ENCODE measurements around the gene RPS6KA2. TPM values are rescaled to one million over a fixed set of nuclear protein-coding genes. Genes with fewer than 3 reads are reported as not detected.

Gene RPS6KA2
- total and polyA plus RNA-seq, 2 donors (not counting 3 experiments of a cell fraction or from before 2014, with no cell fraction given), result 54.5 to 75.8 TPM

DNA sequence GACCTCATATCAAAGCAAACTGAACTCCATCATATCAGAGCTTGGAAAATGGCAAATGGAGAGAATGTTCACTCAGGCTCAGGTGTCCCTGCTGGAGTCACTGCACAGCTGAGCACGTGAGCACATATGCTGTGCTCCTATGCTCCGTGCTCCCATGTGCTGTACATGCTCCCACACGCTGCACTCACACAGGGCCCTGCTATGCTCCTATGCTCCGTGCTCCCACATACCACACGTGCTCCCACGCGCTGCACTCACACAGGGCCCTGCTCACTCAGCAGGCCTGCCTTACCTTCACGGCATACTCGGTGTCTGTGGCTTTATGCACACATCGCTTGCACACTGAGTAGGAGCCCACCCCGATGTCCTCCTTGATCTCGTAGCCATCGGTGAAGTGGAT lies 178.6 kb downstream of the RPS6KA2 start:
- intact Hi-C loops (cut with micrococcal nuclease) (no loop called here), dilution Hi-C loops (cut with MboI; ENCODE audit: extremely low pct_ligation_motif_present, low sequenced_read_pairs) (no loop called here)
- Histone ChIP-seq H3K4me2 (ENCODE audit: insufficient read depth, low read length) (no peak overlapping the region), H3K9me3 (replicated peaks; ENCODE audit: control insufficient read depth, insufficient read depth, low read length) (no peaks in the 10 kb centered on the region), H4K20me1 (replicated peaks; ENCODE audit: control insufficient read depth, extremely low read depth, insufficient read depth, low read length) (no peaks in the 10 kb centered on the region), H3K79me2 (ENCODE audit: control insufficient read depth, insufficient read depth, low read length) (no peaks in the 10 kb centered on the region), H3K9ac (replicated peaks; ENCODE audit: extremely low read depth, insufficient read depth, low read length) (no peak overlapping the region), H3K4me1 (ENCODE audit: control insufficient read depth, extremely low read depth, insufficient read depth, low read length) (no peaks in the 10 kb centered on the region), H3K27me3 (ENCODE audit: control insufficient read depth in 2 of 2, insufficient read depth in 2 of 2, low read length in 2 of 2) (no peaks in the 10 kb centered on the region), H3K36me3 (ENCODE audit: control insufficient read depth in 2 of 2, extremely low read depth in 1 of 2, insufficient read depth in 2 of 2, low read length in 2 of 2) (peaks cover 8 to 35% of the 10 kb centered on the region in 2 experiments), H3K27ac (ENCODE audit: insufficient read depth, low read depth, low read length) (no peak overlapping the region), H3K9me1 (replicated peaks; ENCODE audit: control insufficient read depth, extremely low read depth, insufficient read depth, low read length) (no peaks in the 10 kb centered on the region), H2AFZ (ENCODE audit: low read depth, low read length) (no peak overlapping the region), H3K4me3 (replicated peaks in 1 of 3; ENCODE audit: insufficient read depth in 1 of 3, low read depth in 1 of 3, low read length in 3 of 3) (no peak overlapping the region)
- TF ChIP-seq FOS (IDR thresholded peaks at IDR 0.05; ENCODE audit: borderline replicate concordance, insufficient read depth, low read length) (no peak), POLR2AphosphoS5 (IDR thresholded peaks at IDR 0.05; ENCODE audit: insufficient read depth, low read depth, low read length) (no peak), GATA2 (IDR thresholded peaks at IDR 0.05; ENCODE audit: insufficient read depth, insufficient read length, low read depth, low read length) (no peak), JUN (IDR thresholded peaks at IDR 0.05; ENCODE audit: borderline replicate concordance, insufficient read depth, insufficient read length, low read depth) (no peak), MYC (IDR thresholded peaks at IDR 0.05; ENCODE audit: low read depth, low read length) (no peak), POLR2A (IDR thresholded peaks at IDR 0.05; ENCODE audit: low read depth, low read length) (no peak), EZH2 (IDR thresholded peaks at IDR 0.05; ENCODE audit: borderline replicate concordance, low read depth, low read length, severe bottlenecking) (no peak)
- TF ChIP-seq, protein P1, sequence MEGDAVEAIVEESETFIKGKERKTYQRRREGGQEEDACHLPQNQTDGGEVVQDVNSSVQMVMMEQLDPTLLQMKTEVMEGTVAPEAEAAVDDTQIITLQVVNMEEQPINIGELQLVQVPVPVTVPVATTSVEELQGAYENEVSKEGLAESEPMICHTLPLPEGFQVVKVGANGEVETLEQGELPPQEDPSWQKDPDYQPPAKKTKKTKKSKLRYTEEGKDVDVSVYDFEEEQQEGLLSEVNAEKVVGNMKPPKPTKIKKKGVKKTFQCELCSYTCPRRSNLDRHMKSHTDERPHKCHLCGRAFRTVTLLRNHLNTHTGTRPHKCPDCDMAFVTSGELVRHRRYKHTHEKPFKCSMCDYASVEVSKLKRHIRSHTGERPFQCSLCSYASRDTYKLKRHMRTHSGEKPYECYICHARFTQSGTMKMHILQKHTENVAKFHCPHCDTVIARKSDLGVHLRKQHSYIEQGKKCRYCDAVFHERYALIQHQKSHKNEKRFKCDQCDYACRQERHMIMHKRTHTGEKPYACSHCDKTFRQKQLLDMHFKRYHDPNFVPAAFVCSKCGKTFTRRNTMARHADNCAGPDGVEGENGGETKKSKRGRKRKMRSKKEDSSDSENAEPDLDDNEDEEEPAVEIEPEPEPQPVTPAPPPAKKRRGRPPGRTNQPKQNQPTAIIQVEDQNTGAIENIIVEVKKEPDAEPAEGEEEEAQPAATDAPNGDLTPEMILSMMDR (IDR thresholded peaks at IDR 0.05; ENCODE audit: extremely low read depth in 1 of 2, insufficient read depth in 1 of 2, low read depth in 1 of 2, low read length in 2 of 2), result no peak
- TF ChIP-seq, protein P2, sequence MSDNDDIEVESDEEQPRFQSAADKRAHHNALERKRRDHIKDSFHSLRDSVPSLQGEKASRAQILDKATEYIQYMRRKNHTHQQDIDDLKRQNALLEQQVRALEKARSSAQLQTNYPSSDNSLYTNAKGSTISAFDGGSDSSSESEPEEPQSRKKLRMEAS (IDR thresholded peaks at IDR 0.05; ENCODE audit: insufficient read depth, insufficient read length), result no peak
- CTCF ChIA-PET, result no interaction called here
- no peak for DNase-seq (ENCODE audit: low read depth, low spot score)
- POLR2A ChIA-PET, result no interaction called here
- BruUV-seq (replicated peaks), result no TSS peak
- FAIRE-seq, result no peak

Data from endothelial cell of umbilical vein (primary cell).